Transverse colon (tissue), 4 donors: ENCODE results near the gene KCNK17. TPM values are rescaled to one million over a fixed set of nuclear protein-coding genes. Genes with fewer than 3 reads are reported as not detected.

Source experiments
- DNase-seq: peaks from one replicate; pipeline ENCODE4 v3.0.0-alpha.2; 2019
- H3K27ac ChIP-seq, 4 donors: fragments of 200-600 bp; sonication (generic); 2 replicates each; pipeline ENCODE4 v1.5.1; 2016 to 2018; ENCODE audit warnings: inconsistent platforms in 4 of 4
- H3K27me3 ChIP-seq: fragments of 200-600 bp; sonication (generic); 2 replicates; pipeline ENCODE4 v1.5.1; 2017; ENCODE audit warnings: inconsistent platforms
- H3K36me3 ChIP-seq, 4 donors: fragments of 200-600 bp; sonication (generic); 2 replicates each; pipeline ENCODE4 v1.5.1; 2017 to 2019; ENCODE audit warnings: inconsistent platforms in 4 of 4
- H3K4me1 ChIP-seq, 4 donors: fragments of 200-600 bp; sonication (generic); 2 replicates each; pipeline ENCODE4 v1.5.1; 2017 to 2020; ENCODE audit warnings: inconsistent platforms in 4 of 4
- H3K4me3 ChIP-seq, 4 donors: fragments of 200-600 bp; sonication (generic); 1 replicate in 1 of 4; 2 replicates in 3 of 4; pipeline versions ENCODE4 v1.5.1 to v1.6.1; 2017 to 2019; ENCODE audit warnings: inconsistent platforms in 4 of 4
- H3K9me3 ChIP-seq, 2 donors: fragments of 200-600 bp; sonication (generic); 2 replicates each; pipeline ENCODE4 v1.5.1; 2017 to 2019; ENCODE audit warnings: inconsistent platforms in 2 of 2
- EP300 ChIP-seq: sonication (generic); formaldehyde crosslinking; IDR thresholded peaks from one replicate; pipeline ENCODE4 v1.6.1; 2017; ENCODE audit warnings: antibody characterized with exemption, low read depth
- POLR2A ChIP-seq: fragments of 450-650 bp; IDR thresholded peaks from one replicate; pipeline ENCODE4 v1.6.1; 2016; ENCODE audit warnings: antibody characterized with exemption, mild to moderate bottlenecking, moderate library complexity
- POLR2AphosphoS5 ChIP-seq, 3 donors: sonication (generic); formaldehyde crosslinking; IDR thresholded peaks; one replicate each; pipeline ENCODE4 v1.6.1; 2016; ENCODE audit warnings: antibody characterized with exemption in 3 of 3
- WGBS, 2 donors: methylation state at CpG; one replicate each; pipeline ENCODE4 v1.1.5; 2018; ENCODE audit warnings: low coverage in 1 of 2; 5-methylcytosine and 5-hydroxymethylcytosine counted together
- in situ Hi-C, 4 donors: fragments of 200-750 bp; cut with MboI; loops; one replicate each; pipeline versions ENCODE4 v1.15.0 to v1.15.1; 2017; ENCODE audit warnings: low sequenced_read_pairs in 3 of 4, low pct_ligation_motif_present in 1 of 4, low pct_unique_long_range_greater_than_20kb in 1 of 4
- intact Hi-C: fragments of 100-400 bp; cut with DNase I; formaldehyde crosslinking; loops from one replicate; pipeline ENCODE4 v1.15.1; 2023; ENCODE audit warnings: low total_unique reads
- total RNA-seq, 4 donors: library from RNA; depleted of rRNA; stranded (reverse); fragments of >200 nt; gene quantifications; one replicate each; pipeline ENCODE4 v1.1.0, GENCODE V29; 2016
- TF ChIP-seq, protein P1 (sequence below), 5 experiments: fragments of 200-600 bp in 3 of 5; fragments of 450-650 bp in 2 of 5; sonication (generic) in 3 of 5; IDR thresholded peaks; 1 replicate in 2 of 5; 2 replicates in 3 of 5; pipeline ENCODE4 v1.5.1; 2016 to 2017; ENCODE audit warnings: antibody characterized with exemption in 5 of 5, inconsistent platforms in 3 of 5, mild to moderate bottlenecking in 2 of 5, moderate library complexity in 1 of 5

KCNK17 gene
- total RNA-seq, 4 donors from 2014 or later: 0.96 TPM; not detected in 3

- no peak overlapping the region for H3K27ac ChIP-seq
- H3K4me1 ChIP-seq: no peaks in the 10 kb centered on the region
- intact Hi-C loops (no loop called here), in situ Hi-C loops (loop anchor here in 1 of 4 donors (25.0 kb wide), 1 partner anchor 1507 kb away; no protein-coding TSS in a partner anchor)
- H3K4me3 ChIP-seq: no peak overlapping the region
- TF ChIP-seq POLR2A: no peak
- TF ChIP-seq, protein P1, sequence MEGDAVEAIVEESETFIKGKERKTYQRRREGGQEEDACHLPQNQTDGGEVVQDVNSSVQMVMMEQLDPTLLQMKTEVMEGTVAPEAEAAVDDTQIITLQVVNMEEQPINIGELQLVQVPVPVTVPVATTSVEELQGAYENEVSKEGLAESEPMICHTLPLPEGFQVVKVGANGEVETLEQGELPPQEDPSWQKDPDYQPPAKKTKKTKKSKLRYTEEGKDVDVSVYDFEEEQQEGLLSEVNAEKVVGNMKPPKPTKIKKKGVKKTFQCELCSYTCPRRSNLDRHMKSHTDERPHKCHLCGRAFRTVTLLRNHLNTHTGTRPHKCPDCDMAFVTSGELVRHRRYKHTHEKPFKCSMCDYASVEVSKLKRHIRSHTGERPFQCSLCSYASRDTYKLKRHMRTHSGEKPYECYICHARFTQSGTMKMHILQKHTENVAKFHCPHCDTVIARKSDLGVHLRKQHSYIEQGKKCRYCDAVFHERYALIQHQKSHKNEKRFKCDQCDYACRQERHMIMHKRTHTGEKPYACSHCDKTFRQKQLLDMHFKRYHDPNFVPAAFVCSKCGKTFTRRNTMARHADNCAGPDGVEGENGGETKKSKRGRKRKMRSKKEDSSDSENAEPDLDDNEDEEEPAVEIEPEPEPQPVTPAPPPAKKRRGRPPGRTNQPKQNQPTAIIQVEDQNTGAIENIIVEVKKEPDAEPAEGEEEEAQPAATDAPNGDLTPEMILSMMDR (IDR thresholded peaks at IDR 0.05): no peak
- H3K27me3 ChIP-seq: peaks cover 4% of the 10 kb centered on the region
- DNase-seq: no peak
- H3K36me3 ChIP-seq: no peaks in the 10 kb centered on the region
- H3K9me3 ChIP-seq: no peaks in the 10 kb centered on the region
- 75 to 83% methylated on average over 2 to 3 of the region's 3 CpGs for WGBS, 2 donors
Measured at GRCh38 chr6:39330057-39330456, 15.8 kb upstream of the KCNK17 start.

- no peak overlapping the region for H3K27ac ChIP-seq
- 93% methylated on average over 12 of the region's 12 CpGs; no CpG with 5 or more reads in 1 of the 2 donors for WGBS, 2 donors
- intact Hi-C loops: no loop called here
- in situ Hi-C loops: loop anchor here in 1 of 4 donors (25.0 kb wide), 1 partner anchor 1509 kb away; no protein-coding TSS in a partner anchor
- H3K4me3 ChIP-seq: no peak overlapping the region
- H3K4me1 ChIP-seq: no peaks in the 10 kb centered on the region
- TF ChIP-seq, protein P1 (IDR thresholded peaks at IDR 0.05): no peak
- TF ChIP-seq POLR2AphosphoS5 (IDR thresholded peaks at IDR 0.05) (no peak), EP300 (no peak), POLR2A (no peak)
- no peak for DNase-seq
- H3K9me3 ChIP-seq: no peaks in the 10 kb centered on the region
- peaks cover 4% of the 10 kb centered on the region for H3K27me3 ChIP-seq
- H3K36me3 ChIP-seq: no peaks in the 10 kb centered on the region
Measured at GRCh38 chr6:39328066-39328465, 13.8 kb upstream of the KCNK17 start.

DNA sequence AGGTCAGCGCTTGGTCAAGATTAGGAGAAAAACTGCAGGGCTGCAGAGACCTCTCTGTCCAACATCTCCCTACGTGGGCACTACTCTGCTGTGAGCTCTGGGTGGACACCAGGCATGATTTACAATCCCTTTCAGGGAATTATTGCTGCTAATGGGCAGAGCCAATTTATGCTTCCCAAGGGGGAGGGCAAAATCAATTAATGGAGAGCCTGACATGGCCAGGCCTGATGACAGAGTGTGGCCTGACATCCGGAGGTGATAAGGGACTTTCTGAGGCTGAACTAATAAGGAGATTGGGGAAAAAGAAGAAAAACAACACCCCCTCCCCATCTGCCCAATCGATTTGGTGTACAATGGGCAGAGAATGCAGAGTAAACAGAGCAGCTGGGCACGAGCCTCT is 13.3 kb upstream of the KCNK17 start:
- no peaks in the 10 kb centered on the region for H3K4me1 ChIP-seq
- peaks cover 4% of the 10 kb centered on the region for H3K27me3 ChIP-seq
- H3K9me3 ChIP-seq: no peaks in the 10 kb centered on the region
- intact Hi-C loops (no loop called here), in situ Hi-C loops (loop anchor here in 1 of 4 donors (25.0 kb wide), 1 partner anchor 1510 kb away; no protein-coding TSS in a partner anchor)
- H3K27ac ChIP-seq: no peak overlapping the region
- WGBS, 2 donors: 58 to 86% methylated on average over 2 to 5 of the region's 5 CpGs
- TF ChIP-seq, protein P1 (IDR thresholded peaks at IDR 0.05): no peak
- TF ChIP-seq POLR2AphosphoS5 (IDR thresholded peaks at IDR 0.05) (no peak), EP300 (no peak)
- no peak for DNase-seq
- H3K4me3 ChIP-seq: no peak overlapping the region
- no peaks in the 10 kb centered on the region for H3K36me3 ChIP-seq

DNA sequence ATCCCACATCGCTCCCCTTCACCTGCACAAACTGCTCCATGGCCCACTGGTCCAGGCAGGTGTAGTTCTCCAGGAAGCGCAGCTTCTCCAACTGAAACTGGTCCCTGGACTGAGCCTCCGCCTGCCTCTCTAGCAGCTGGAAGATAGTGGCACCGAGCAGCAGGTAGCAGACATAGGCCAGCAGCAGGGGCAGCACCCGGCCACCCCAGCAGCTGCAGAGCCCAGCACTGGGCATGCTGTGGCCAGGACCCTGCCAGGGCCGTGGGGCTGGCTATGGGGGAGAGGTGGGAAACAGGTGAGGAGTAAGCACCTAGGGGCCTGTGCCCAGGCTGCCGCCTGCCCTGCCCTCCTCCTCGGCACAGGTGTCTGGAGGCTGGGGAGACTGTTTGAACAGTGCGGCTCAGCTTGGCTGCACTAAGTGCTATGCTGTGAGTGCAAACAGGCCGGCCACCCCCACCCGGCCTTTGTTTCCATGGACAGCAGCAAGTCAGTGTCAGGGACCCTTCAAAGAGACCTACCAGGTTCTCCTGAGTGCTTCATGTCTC is 8.2 kb upstream of the KCNK17 start, which contains the start of gene KCNK16:
Gene KCNK16, minus strand, starts transcription at position 397 of the 545 bp plus-strand sequence. Its CDS starts 162 bp downstream, at position 235.
- TF ChIP-seq POLR2AphosphoS5 (IDR thresholded peaks at IDR 0.05) (no peak), POLR2A (no peak), EP300 (no peak)
- TF ChIP-seq, protein P1 (IDR thresholded peaks at IDR 0.05): no peak
- Histone ChIP-seq H3K27me3 (peaks cover 4% of the 10 kb centered on the region), H3K27ac (no peak within 1 kb of the TSS), H3K9me3 (no peaks in the 10 kb centered on the region), H3K4me3 (no peak within 1 kb of the TSS), H3K36me3 (no peaks in the 10 kb centered on the region), H3K4me1 (no peaks in the 10 kb centered on the region)
- in situ Hi-C loops: loop anchor here (25.0 kb wide), 3 partner anchors 335 to 460 kb away; no protein-coding TSS in a partner anchor
- no peak for DNase-seq
- WGBS, 2 donors: 73% methylated on average over 11 of the region's 11 CpGs; no CpG with 5 or more reads in 1 of the 2 donors
- intact Hi-C loops: no loop called here
